ENCODE results near the gene CERS4.
A peak's percentile ranks its signal among the peaks of the same experiment; 100 is the strongest.
"Not testable (repeated sequence)": the region's sequence is repeated elsewhere in the genome, so short reads cannot be mapped to it uniquely, and the experiment has no call there.

The CERS4 gene

GRCh38 chr19:8244442-8244841 lies 35.3 kb downstream of the CERS4 start:
- DNase-seq, result no peak

DNA sequence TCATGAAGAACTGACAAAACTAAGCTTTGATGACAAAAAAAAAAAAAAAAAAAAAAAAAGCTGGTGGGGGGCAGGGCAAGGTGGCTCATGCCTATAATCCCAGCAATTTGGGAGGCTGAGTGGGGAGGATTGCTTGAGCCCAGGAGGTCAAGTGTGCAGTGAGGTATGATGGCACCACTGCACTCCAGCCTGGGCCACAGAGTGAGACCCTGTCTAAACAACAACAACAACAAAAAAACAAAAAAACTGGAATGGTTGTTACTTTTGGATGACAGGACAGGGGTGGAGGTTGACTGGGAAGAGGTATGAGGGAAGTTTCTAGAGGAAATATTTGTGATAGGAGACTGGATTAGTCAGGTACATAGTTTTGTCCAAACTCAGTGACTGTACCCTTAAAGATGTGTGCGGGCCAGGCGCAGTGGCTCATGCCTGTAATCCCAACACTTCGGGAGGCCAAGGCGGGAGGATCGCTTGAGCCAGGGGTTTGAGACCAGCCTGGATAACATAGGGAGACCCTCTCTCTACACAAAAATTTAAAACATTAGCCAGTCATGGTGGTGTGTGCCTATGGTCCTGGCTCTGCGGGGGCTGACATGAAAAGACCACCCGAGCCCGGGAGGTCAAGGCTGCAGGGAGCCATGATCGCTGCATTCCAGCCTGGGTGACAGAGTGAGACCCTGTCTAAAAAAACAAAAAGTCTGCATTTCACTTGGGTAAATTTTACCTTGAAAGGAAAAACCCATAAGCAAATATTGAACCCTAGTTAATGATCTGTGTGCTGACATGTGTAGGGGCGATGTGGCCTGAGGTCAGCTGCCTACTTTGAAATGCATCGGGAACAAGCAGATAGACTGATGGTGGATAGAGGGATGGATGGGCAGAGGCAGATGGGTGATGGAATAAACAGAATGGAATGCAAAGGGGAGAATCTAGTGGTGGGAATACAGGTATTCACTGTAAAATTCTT lies 37.0 kb downstream of the CERS4 start:
- DNase-seq, result no peak

GRCh38 chr19:8247129-8247890 lies 38.1 kb downstream of the CERS4 start:
- DNase-seq, result not testable (repeated sequence)

DNA sequence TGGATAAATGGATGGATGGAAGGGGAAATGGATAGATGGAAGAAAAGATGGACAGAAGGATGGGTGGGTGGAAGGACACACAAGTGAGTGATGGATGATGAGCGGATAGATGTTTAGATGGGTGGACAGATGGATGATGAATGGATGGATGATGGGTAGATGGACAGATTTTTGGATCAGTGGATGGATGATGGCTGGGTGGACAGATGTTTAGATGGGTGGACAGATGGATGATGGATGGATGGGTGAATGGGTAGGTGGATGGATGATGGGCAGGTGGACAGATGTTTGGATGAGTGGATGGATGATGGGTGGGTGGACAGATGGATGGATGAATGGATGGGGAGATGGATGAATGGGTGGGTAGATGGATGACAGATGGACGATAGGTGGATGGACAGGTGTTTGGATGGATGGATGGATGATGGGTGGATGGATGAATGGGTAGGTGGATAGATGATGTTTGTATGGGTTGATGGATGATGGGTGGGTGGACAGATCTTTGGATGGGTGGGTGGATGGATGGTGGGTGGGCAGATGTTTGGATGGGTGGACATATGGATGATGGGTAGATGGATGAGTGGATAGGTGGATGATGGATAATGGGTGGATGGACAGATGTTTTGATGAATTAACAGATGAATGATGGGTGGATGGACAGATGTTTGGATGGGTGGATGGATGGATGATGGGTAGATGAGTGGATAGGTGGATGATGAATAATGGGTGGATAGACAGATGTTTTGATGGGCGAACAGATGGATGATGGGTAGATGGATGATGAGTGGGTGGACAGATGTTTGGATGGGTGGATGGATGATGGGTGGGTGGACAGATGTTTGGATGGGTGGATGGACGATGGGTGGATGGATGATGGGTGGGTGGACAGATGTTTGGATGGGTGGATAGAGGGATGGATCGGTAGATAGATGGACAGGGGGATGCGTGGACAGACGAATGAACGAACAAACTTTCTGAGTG lies 39.5 kb downstream of the CERS4 start:
- DNase-seq, result no peak

GRCh38 chr19:8250596-8250995 lies 41.4 kb downstream of the CERS4 start:
- no peak for DNase-seq

DNA sequence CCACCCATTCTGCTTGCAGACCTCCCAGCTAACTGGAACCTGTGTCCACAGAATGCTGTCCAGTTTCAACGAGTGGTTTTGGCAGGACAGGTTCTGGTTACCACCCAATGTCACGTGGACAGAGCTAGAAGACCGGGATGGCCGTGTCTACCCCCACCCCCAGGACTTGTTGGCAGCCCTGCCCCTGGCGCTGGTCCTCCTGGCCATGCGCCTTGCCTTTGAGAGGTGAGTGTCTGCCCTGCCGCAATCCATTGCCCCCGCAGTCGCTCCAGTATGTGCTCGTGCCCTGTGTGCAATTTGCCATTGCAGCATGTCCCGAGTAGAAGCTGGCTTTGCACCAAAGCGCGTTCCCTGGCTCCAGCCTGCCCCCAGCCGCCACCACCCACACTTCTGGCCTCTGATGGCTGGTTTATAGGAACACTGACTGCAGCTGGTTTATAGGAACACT lies 41.9 kb downstream of the CERS4 start:
- no peak for DNase-seq

- DNase-seq, result peak; percentile 17
Measured at GRCh38 chr19:8252922-8253589, 43.9 kb downstream of the CERS4 start.

DNA sequence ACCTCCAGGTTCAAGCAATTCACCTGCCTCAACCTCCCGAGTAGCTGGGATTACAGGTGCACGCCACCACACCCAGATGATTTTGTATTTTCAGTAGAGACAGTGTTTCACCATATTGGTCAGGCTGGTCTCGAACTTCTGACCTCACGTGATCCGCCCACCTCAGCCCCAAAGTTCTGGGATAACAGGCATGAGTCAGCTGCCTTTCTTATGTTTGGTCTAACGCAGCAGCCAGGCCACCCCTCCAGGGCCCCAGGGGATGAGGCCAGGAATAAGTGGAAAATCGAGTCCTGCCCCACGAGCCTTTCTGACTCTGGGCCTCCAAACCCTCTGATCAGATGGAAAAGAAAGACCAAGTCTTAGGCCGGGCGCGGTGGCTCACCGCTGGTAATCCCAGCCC lies 44.5 kb downstream of the CERS4 start:
- no peak for DNase-seq

DNA sequence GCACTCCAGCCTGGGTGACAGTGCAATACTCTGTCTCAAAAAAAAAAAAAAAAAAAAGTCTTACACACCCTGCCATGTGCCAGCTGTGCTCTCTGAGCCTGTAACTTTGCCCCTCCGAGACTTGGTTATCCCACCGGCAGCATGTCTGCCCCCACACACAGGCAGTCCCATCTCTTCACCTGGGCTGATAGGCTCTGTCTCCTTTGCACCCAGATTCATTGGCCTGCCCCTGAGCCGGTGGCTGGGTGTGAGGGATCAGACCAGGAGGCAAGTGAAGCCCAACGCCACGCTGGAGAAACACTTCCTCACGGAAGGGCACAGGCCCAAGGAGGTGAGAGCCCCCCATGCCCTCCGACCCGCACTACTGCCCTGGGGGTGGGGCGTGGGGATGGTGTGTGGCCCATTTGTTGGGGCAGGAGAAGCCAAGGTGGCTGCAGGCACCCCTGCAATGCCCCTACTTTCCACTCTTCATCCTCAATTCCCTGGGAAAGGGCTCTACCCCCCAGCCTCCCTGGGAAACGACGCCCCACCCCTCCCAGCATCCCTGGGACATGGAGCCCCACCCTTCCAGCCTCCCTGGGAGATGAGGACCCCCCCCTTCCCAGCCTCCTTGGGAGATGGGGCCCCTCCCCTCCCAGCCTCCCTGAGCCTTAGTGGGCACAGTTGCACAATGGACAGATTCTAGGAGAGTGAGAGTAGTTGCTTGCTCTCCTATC lies 45.3 kb downstream of the CERS4 start:
- DNase-seq, result no peak

DNA sequence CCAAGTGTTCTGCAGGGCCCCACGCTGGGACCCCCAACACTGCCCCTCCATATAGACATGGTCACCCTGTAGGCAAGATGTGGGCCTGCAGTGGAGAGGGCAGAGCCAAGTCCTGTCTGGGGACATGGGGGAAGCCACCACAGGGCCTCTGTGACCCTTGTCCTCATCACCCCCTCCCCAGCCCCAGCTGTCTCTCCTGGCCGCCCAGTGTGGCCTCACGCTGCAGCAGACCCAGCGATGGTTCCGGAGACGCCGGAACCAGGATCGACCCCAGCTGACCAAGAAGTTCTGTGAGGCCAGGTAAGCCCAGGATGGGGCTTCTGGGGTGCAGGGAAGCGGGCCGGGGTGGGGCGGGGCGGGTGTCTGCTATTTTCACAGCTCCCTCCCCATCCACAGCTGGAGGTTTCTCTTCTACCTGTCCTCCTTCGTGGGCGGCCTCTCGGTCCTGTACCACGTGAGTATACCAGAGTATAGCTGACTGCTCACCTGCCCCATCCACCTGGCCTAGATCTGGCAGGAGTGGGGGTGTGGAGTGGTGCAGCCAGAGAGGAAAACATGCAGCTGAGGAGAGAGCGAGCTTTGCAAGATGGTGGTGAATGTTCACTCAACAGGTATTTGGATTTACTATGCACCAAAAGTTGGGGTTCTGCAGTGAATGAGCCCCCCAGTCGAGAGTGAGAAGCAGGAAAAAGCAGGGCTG lies 46.4 kb downstream of the CERS4 start:
- DNase-seq, result no peak

GRCh38 chr19:8256276-8257051 lies 47.3 kb downstream of the CERS4 start:
- DNase-seq, result no peak

- DNase-seq, result no peak
Measured at GRCh38 chr19:8257052-8257443, 47.9 kb downstream of the CERS4 start.

DNA sequence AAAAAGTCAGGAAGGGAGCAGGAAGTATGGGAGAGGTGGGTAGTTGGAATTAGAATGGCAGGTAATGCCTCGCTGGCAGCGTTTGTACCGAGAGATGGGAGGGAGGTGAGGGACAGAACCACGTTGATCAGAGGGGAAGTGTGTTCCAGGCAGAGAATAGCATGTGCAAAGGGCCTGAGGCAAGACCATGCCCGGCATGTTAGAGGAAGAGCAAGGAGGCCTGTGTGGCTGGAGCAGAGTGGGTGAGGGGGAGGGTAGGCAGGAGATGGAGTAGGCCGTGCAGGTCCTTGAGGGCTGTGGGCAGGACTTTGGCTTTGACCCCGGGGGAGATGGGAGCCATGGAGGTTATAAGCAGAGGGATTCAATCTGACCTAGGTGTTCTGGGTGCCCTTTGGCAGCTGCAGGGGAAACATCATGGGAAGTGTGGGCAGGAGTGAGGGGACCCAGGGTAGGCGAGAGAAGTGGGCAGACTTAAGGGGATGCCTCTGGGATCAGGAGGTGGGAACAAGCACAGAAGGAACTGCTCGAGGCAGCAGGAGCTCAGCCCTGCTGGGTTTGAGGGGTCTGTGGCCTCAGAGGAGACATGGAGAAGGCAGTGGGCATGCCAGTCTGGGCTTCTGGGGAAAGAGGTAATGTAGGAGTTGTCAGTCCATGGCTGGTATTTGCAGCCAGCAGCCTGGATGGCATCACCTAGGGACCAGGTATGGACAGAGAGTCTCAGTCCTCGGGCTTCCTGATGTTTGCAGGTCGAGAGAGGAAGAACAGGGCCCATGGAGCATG lies 50.2 kb downstream of the CERS4 start:
- DNase-seq, result no peak

DNA sequence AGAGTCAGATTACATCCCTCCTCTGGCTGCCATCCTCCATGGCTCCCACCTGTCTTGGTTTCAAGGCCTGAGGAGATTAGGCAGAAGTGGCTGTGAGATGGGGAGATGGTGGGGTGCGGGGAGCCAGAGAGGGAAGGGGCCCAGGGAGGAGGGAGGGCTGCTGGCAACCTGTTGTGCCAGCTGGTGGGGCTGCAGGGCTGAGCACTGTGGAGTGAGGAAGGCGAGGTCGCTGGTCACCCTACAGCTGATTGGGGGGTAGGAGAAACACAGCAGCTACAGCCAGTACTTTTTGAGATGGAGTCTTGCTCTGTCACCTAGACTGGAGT lies 50.7 kb downstream of the CERS4 start:
- no peak for DNase-seq

DNA sequence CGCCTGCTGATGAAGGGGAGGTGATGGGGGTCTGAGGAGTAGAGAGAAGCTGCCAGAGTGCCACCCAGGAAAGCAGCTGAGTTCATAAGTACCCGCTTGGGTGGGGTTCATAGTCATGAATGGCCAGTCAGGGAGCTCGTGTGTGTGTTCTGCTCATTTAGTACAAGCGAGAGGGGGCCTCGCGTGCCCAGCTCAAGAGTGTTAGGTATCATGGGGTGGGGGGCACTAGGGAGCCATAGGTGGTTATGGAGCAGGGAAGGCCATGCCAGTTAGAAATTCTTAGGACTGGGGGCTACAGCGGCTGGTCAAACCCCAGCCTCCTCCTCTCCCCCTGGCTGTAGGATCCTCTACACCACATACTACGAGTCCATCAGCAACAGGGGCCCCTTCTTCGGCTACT lies 52.2 kb downstream of the CERS4 start:
- no peak for DNase-seq

- no peak for DNase-seq
Measured at GRCh38 chr19:8261881-8262280, 52.7 kb downstream of the CERS4 start.

GRCh38 chr19:8262431-8262830 lies 53.3 kb downstream of the CERS4 start:
- no peak for DNase-seq

DNA sequence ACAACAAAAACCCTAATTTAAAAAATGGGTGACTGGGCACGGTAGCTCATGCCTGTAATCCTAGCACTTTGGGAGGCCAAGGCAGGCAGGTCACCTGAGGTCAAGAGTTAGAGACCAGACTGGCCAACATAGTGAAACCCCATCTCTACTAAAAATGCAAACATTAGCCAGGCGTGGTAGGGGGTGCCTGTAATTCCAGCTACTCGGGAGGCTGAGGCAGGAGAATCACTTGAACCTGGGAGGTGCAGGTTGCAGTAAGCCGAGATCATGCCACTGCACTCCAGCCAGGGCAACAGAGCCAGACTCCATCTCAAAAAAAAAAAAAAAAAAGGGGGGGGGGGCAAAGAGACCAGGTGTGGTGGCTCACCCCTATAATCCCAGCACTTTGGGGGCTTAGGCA lies 55.1 kb downstream of the CERS4 start:
- not testable (repeated sequence) for DNase-seq

DNA sequence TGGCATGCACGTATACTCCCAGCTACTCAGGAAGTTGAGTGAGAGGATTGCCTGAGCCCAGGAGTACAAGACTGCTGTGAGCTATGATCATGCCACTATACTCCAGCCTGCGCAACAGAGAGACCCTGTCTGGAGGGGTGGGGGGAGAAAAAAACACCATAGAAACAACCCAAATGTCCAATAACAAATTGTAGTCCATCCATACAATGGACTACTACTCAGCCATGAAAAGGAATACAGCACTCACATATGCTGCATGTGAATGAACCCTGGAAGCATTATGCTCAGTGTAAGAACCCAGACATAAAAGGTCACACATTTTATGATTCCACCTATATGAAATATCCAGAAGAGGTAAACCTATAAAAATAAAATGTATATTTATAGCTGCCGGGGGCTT lies 56.7 kb downstream of the CERS4 start:
- DNase-seq, result no peak

Data from amniotic stem cell (primary cell).